ENCODE results near the gene SEH1L. TPM values are rescaled to one million over a fixed set of nuclear protein-coding genes. Genes with fewer than 3 reads are reported as not detected.

Gene SEH1L
- total RNA-seq, 1 experiment from 2014 or later = 116 TPM

DNA sequence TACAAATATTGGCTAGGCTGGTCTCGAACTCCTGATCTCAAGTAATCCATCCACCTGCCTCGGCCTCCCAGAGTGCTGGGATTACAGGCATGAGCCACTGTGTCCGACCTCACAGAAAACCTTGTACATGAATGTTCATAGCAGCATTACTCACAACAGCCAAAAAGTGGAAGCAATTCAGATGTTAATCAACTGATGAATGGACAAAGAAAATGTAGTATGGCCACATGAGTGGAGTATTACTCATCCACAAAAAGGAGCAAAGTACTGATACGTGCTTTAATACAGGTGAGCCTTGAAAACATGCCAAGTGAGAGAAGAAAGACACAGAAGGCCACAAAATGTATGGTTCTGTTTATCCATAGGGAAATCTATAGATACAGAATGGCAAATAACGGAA, 63.9 kb downstream of the SEH1L start:
- Histone ChIP-seq H3K27me3 (replicated peaks; ENCODE audit: control insufficient read depth, insufficient read depth, low read length) (no peaks in the 10 kb centered on the region), H3K9me3 (no peaks in the 10 kb centered on the region), H3K4me1 (peaks cover 8% of the 10 kb centered on the region), H3K4me3 (ENCODE audit: low read depth, low read length) (no peak overlapping the region), H3K36me3 (ENCODE audit: control insufficient read depth, insufficient read depth, low read length) (peaks cover 3% of the 10 kb centered on the region)
- H3K4me1 Mint-ChIP-seq (ENCODE audit: low read depth, unreplicated experiment) = peaks cover 8% of the 10 kb centered on the region
- DNase-seq = no peak
- TF ChIP-seq CTCF (IDR thresholded peaks at IDR 0.05; ENCODE audit: insufficient read depth in 1 of 2, low read depth in 1 of 2, low read length in 1 of 2, severe bottlenecking in 1 of 2, unreplicated experiment in 1 of 2) = no peak
- intact Hi-C loops (cut with micrococcal nuclease; ENCODE audit: unreplicated experiment) = no loop called here
- no TSS peak for BruUV-seq (replicated peaks)
- no peaks in the 10 kb centered on the region for H3K9me3 Mint-ChIP-seq (ENCODE audit: unreplicated experiment)
- peaks cover 57% of the 10 kb centered on the region for H3K36me3 Mint-ChIP-seq (ENCODE audit: insufficient read depth, unreplicated experiment)
- H3K27ac Mint-ChIP-seq (ENCODE audit: unreplicated experiment) = no peak overlapping the region
- POLR2A ChIA-PET = no interaction called here
- CTCF ChIA-PET = no interaction called here
- H3K27me3 Mint-ChIP-seq (ENCODE audit: insufficient read depth, unreplicated experiment) = no peaks in the 10 kb centered on the region
- no peak overlapping the region for H3K4me3 Mint-ChIP-seq (ENCODE audit: unreplicated experiment)

DNA sequence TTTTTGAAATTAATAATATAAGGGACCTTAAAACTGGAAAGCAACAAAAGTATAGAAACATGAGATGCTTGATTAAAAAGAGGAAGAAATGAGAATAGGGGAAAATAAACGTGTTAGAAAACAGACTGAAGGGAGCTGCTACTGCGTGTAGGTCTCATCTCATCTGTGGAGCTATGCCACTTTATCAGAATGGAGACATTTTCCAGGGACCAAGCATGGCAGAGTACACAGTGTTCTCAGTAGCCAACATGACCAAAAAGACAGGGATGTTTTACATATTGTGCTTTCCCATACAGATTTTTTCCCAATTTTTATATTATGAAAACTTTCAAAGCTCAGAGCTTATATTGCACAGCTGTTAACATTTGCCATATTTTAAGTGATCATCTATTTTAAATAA, 66.4 kb downstream of the SEH1L start:
- H3K4me1 ChIP-seq = peaks cover 15% of the 10 kb centered on the region
- ChIA-PET CTCF (no interaction called here), POLR2A (no interaction called here)
- H3K36me3 ChIP-seq (ENCODE audit: control insufficient read depth, insufficient read depth, low read length) = peaks cover 3% of the 10 kb centered on the region
- Mint-ChIP-seq H3K4me1 (ENCODE audit: low read depth, unreplicated experiment) (peaks cover 12% of the 10 kb centered on the region), H3K4me3 (ENCODE audit: unreplicated experiment) (no peak overlapping the region), H3K9me3 (ENCODE audit: unreplicated experiment) (no peaks in the 10 kb centered on the region), H3K36me3 (ENCODE audit: insufficient read depth, unreplicated experiment) (peaks cover 50% of the 10 kb centered on the region), H3K27ac (ENCODE audit: unreplicated experiment) (no peak overlapping the region), H3K27me3 (ENCODE audit: insufficient read depth, unreplicated experiment) (no peaks in the 10 kb centered on the region)
- H3K9me3 ChIP-seq = no peaks in the 10 kb centered on the region
- no peak for DNase-seq
- no peak overlapping the region for H3K4me3 ChIP-seq (ENCODE audit: low read depth, low read length)
- no TSS peak for BruUV-seq (replicated peaks)
- TF ChIP-seq CTCF (IDR thresholded peaks at IDR 0.05; ENCODE audit: insufficient read depth in 1 of 2, low read depth in 1 of 2, low read length in 1 of 2, severe bottlenecking in 1 of 2, unreplicated experiment in 1 of 2) = no peak
- intact Hi-C loops (cut with micrococcal nuclease; ENCODE audit: unreplicated experiment) = no loop called here
- no peaks in the 10 kb centered on the region for H3K27me3 ChIP-seq (replicated peaks; ENCODE audit: control insufficient read depth, insufficient read depth, low read length)

DNA sequence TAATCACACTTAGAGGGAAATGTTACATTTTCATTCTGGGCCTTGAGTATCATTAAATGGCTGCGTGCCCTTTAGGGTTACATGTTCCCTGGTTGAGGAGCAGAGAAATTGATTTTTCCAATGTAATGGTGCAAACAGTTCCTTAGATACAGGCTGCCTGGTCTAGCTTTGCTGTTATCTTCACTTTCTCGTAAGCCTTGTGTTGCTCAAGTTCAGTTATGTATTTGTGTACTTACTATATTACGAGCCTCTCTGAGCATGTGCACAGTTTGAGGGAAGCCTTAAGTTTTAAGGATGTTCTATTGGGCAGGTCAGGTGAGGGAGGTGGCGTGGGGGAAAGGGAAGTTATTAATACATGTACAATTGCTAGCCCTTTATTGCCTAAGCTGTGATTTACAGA, 67.0 kb downstream of the SEH1L start:
- Histone ChIP-seq H3K4me1 (peaks cover 15% of the 10 kb centered on the region), H3K36me3 (ENCODE audit: control insufficient read depth, insufficient read depth, low read length) (peaks cover 3% of the 10 kb centered on the region; the same call in 1 of the 2 replicates), H3K9me3 (no peaks in the 10 kb centered on the region), H3K4me3 (ENCODE audit: low read depth, low read length) (no peak overlapping the region), H3K27me3 (replicated peaks; ENCODE audit: control insufficient read depth, insufficient read depth, low read length) (no peaks in the 10 kb centered on the region)
- DNase-seq = no peak
- Mint-ChIP-seq H3K4me1 (ENCODE audit: low read depth, unreplicated experiment) (peaks cover 12% of the 10 kb centered on the region), H3K9me3 (ENCODE audit: unreplicated experiment) (no peaks in the 10 kb centered on the region), H3K27ac (ENCODE audit: unreplicated experiment) (no peak overlapping the region), H3K36me3 (ENCODE audit: insufficient read depth, unreplicated experiment) (peaks cover 47% of the 10 kb centered on the region), H3K4me3 (ENCODE audit: unreplicated experiment) (no peak overlapping the region), H3K27me3 (ENCODE audit: insufficient read depth, unreplicated experiment) (no peaks in the 10 kb centered on the region)
- CTCF ChIA-PET = no interaction called here
- no peak for TF ChIP-seq CTCF (IDR thresholded peaks at IDR 0.05; ENCODE audit: insufficient read depth in 1 of 2, low read depth in 1 of 2, low read length in 1 of 2, severe bottlenecking in 1 of 2, unreplicated experiment in 1 of 2)
- POLR2A ChIA-PET = no interaction called here
- intact Hi-C loops (cut with micrococcal nuclease; ENCODE audit: unreplicated experiment) = no loop called here
- BruUV-seq (replicated peaks) = no TSS peak
